Glomerular visceral epithelial cell (primary cell): Measurements from ENCODE around the gene PTS.

Source experiments
- DNase-seq: peaks from one replicate; pipeline ENCODE4 v3.0.0-alpha.2; 2016; ENCODE audit errors: extremely low spot score

Gene PTS

GRCh38 chr11:112221274-112221835, 4.9 kb upstream of the PTS start:
- DNase-seq, result no peak

- DNase-seq, result no peak
Measured at GRCh38 chr11:112222303-112222702, 3.9 kb upstream of the PTS start.

GRCh38 chr11:112223121-112223520, 3.1 kb upstream of the PTS start:
- no peak for DNase-seq

GRCh38 chr11:112223754-112224532, 2.3 kb upstream of the PTS start:
- no peak for DNase-seq

- no peak for DNase-seq
Measured at GRCh38 chr11:112225753-112226061, 521 bp upstream of the PTS start.

- DNase-seq, result no peak
Measured at GRCh38 chr11:112226831-112227401, 688 bp downstream of the PTS start.

- DNase-seq, result no peak
Measured at GRCh38 chr11:112227471-112227870, 1.2 kb downstream of the PTS start.

- DNase-seq, result no peak
Measured at GRCh38 chr11:112228706-112229105, 2.5 kb downstream of the PTS start.

- no peak for DNase-seq
Measured at GRCh38 chr11:112229159-112229558, 2.9 kb downstream of the PTS start.

- DNase-seq, result no peak
Measured at GRCh38 chr11:112229746-112230433, 3.7 kb downstream of the PTS start.

GRCh38 chr11:112231952-112232351, 5.7 kb downstream of the PTS start:
- DNase-seq, result no peak

- no peak for DNase-seq
Measured at GRCh38 chr11:112235750-112236390, 9.6 kb downstream of the PTS start.

- no peak for DNase-seq
Measured at GRCh38 chr11:112237451-112237850, 11.2 kb downstream of the PTS start.

GRCh38 chr11:112238041-112238440, 11.8 kb downstream of the PTS start:
- DNase-seq, result no peak

GRCh38 chr11:112241486-112241885, 15.3 kb downstream of the PTS start:
- no peak for DNase-seq

GRCh38 chr11:112247201-112247600, 21.0 kb downstream of the PTS start:
- no peak for DNase-seq

GRCh38 chr11:112248201-112248600, 22.0 kb downstream of the PTS start:
- no peak for DNase-seq

GRCh38 chr11:112249871-112250610, 23.8 kb downstream of the PTS start:
- no peak for DNase-seq

GRCh38 chr11:112253605-112254242, 27.5 kb downstream of the PTS start:
- no peak for DNase-seq

- DNase-seq, result peak; percentile 37
Measured at GRCh38 chr11:112255067-112255720, 29.0 kb downstream of the PTS start.

GRCh38 chr11:112260490-112260889, 34.3 kb downstream of the PTS start, which contains the start of gene PLET1:
Gene PLET1 (minus strand): TSS chr11:112260860. CDS start chr11:112260589, 271 bp downstream.
- DNase-seq, result no peak
